Measurements from ENCODE around the gene CKAP5.

The CKAP5 gene

GRCh38 chr11:46696212-46696558 is 149.9 kb downstream of the CKAP5 start:
- no peak for DNase-seq

- DNase-seq: no peak
Observed at GRCh38 chr11:46695345-46696211, 150.5 kb downstream of the CKAP5 start.

- no peak for DNase-seq
Observed at GRCh38 chr11:46694607-46695006, 151.5 kb downstream of the CKAP5 start.

GRCh38 chr11:46694072-46694471 is 152.0 kb downstream of the CKAP5 start:
- DNase-seq: no peak

GRCh38 chr11:46693597-46694012 is 152.5 kb downstream of the CKAP5 start:
- no peak for DNase-seq
